Endodermal cell (in vitro differentiated cells): ENCODE measurements around the gene OTOF. TPM values are rescaled to one million over a fixed set of nuclear protein-coding genes. Genes with fewer than 3 reads are reported as not detected.

Experiments used
- DNase-seq: peaks from one replicate; pipeline ENCODE4 v3.0.0-alpha.2; 2017
- H3K27ac ChIP-seq: 2 replicates; pipeline ENCODE4 v1.5.1; 2013; ENCODE audit warnings: mild to moderate bottlenecking, low read depth, low read length, moderate library complexity
- H3K27me3 ChIP-seq: 2 replicates; pipeline ENCODE4 v1.6.1; 2013; ENCODE audit warnings: mild to moderate bottlenecking, low read length, moderate library complexity; ENCODE audit not compliant: insufficient read depth, control insufficient read depth, poor library complexity, severe bottlenecking
- H3K36me3 ChIP-seq: 2 replicates; pipeline ENCODE4 v1.7.0; 2013; ENCODE audit warnings: mild to moderate bottlenecking, low read length, moderate library complexity; ENCODE audit not compliant: control insufficient read depth, insufficient read depth
- H3K4me1 ChIP-seq: one replicate; pipeline ENCODE4 v1.7.0; 2013; ENCODE audit warnings: low read length; ENCODE audit not compliant: control insufficient read depth, insufficient read depth
- H3K4me3 ChIP-seq: 2 replicates; pipeline ENCODE4 v1.5.1; 2013; ENCODE audit warnings: mild to moderate bottlenecking, low read length, moderate library complexity
- H3K9ac ChIP-seq: 2 replicates; pipeline ENCODE4 v1.6.1; 2013; ENCODE audit warnings: mild to moderate bottlenecking, low read length, moderate library complexity; ENCODE audit not compliant: poor library complexity, severe bottlenecking; ENCODE audit errors: extremely low read depth
- H3K9me3 ChIP-seq: 2 replicates; pipeline ENCODE4 v1.6.1; 2013; ENCODE audit warnings: mild to moderate bottlenecking, low read length, moderate library complexity; ENCODE audit not compliant: control insufficient read depth
- H3K27ac Mint-ChIP-seq: 2 replicates; pipeline ENCODE4 v1.8.0; 2020; ENCODE audit warnings: mixed read lengths
- H3K27me3 Mint-ChIP-seq: 2 replicates; pipeline ENCODE4 v1.8.0; 2021; ENCODE audit warnings: mild to moderate bottlenecking, mixed read lengths; ENCODE audit not compliant: insufficient read depth
- H3K36me3 Mint-ChIP-seq: 2 replicates; pipeline ENCODE4 v1.8.0; 2020; ENCODE audit warnings: low read depth, mixed read lengths
- H3K4me1 Mint-ChIP-seq: 2 replicates; pipeline ENCODE4 v1.8.0; 2020; ENCODE audit warnings: mixed read lengths
- H3K4me3 Mint-ChIP-seq: 2 replicates; pipeline ENCODE4 v1.8.0; 2020; ENCODE audit warnings: mild to moderate bottlenecking, moderate library complexity, mixed read lengths
- H3K9me3 Mint-ChIP-seq: 2 replicates; pipeline ENCODE4 v1.8.0; 2020; ENCODE audit warnings: mild to moderate bottlenecking, mixed read lengths
- WGBS, 2 experiments: methylation state at CpG; one replicate each; pipeline versions ENCODE4 v1.1.5 to v1.1.7; 2013; ENCODE audit warnings: missing lambda C conversion rate in 2 of 2, mixed read lengths in 1 of 2; ENCODE audit not compliant: insufficient coverage in 1 of 2, insufficient read length in 1 of 2; 5-methylcytosine and 5-hydroxymethylcytosine counted together
- total RNA-seq, 2 donors: library from RNA; stranded (reverse); fragmentation: NEBNext Ultra II Directional in 1 of 2; extraction: Animal tissue kit (Norgen Biotek cat#: 25700) in 1 of 2; gene quantifications; 2 replicates in 1 of 2; 3 replicates in 1 of 2; pipeline ENCODE4 v1.2.1, GENCODE V29; 2021
- TF ChIP-seq, protein P1 (sequence below): fragments of 200-600 bp; sonication (generic); conservative IDR thresholded peaks from 2 replicates; pipeline ENCODE4 v1.5.0; 2021; ENCODE audit warnings: antibody characterized with exemption, mild to moderate bottlenecking

OTOF gene
- total RNA-seq, 2 donors from 2014 or later: 1.1 to 1.2 TPM

DNA sequence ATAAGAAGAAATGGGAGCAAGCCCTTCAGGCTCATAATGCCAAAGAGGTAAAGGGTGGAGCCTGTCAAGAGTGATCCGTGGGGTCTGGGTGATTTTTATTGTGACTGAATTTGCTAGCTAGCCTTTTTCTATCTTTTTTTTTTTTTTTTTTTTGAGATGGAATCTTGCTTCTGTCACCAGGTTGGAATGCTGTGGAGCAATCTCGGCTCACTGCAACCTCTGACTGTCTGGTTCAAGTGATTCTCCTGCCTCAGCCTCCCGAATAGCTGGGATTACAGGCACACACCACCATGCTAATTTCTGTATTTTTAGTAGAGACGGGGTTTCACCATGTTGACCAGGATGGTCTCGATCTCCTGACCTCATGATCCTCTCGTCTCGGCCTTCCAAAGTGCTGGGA is 47.1 kb downstream of the OTOF start:
- H3K36me3 ChIP-seq: no peaks in the 10 kb centered on the region
- no peaks in the 10 kb centered on the region for H3K4me1 ChIP-seq
- Mint-ChIP-seq H3K4me3 (no peak overlapping the region), H3K36me3 (no peaks in the 10 kb centered on the region), H3K4me1 (no peaks in the 10 kb centered on the region), H3K9me3 (no peaks in the 10 kb centered on the region), H3K27ac (no peak overlapping the region), H3K27me3 (peaks cover 83% of the 10 kb centered on the region)
- 91 to 95% methylated on average over 7 of the region's 7 CpGs for WGBS, 2 experiments
- no peak for DNase-seq
- no peak overlapping the region for H3K4me3 ChIP-seq
- no peak overlapping the region for H3K27ac ChIP-seq
- TF ChIP-seq, protein P1, sequence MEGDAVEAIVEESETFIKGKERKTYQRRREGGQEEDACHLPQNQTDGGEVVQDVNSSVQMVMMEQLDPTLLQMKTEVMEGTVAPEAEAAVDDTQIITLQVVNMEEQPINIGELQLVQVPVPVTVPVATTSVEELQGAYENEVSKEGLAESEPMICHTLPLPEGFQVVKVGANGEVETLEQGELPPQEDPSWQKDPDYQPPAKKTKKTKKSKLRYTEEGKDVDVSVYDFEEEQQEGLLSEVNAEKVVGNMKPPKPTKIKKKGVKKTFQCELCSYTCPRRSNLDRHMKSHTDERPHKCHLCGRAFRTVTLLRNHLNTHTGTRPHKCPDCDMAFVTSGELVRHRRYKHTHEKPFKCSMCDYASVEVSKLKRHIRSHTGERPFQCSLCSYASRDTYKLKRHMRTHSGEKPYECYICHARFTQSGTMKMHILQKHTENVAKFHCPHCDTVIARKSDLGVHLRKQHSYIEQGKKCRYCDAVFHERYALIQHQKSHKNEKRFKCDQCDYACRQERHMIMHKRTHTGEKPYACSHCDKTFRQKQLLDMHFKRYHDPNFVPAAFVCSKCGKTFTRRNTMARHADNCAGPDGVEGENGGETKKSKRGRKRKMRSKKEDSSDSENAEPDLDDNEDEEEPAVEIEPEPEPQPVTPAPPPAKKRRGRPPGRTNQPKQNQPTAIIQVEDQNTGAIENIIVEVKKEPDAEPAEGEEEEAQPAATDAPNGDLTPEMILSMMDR: no peak
- H3K9ac ChIP-seq: no peak overlapping the region
- no peaks in the 10 kb centered on the region for H3K9me3 ChIP-seq
- peaks cover 20% of the 10 kb centered on the region for H3K27me3 ChIP-seq

DNA sequence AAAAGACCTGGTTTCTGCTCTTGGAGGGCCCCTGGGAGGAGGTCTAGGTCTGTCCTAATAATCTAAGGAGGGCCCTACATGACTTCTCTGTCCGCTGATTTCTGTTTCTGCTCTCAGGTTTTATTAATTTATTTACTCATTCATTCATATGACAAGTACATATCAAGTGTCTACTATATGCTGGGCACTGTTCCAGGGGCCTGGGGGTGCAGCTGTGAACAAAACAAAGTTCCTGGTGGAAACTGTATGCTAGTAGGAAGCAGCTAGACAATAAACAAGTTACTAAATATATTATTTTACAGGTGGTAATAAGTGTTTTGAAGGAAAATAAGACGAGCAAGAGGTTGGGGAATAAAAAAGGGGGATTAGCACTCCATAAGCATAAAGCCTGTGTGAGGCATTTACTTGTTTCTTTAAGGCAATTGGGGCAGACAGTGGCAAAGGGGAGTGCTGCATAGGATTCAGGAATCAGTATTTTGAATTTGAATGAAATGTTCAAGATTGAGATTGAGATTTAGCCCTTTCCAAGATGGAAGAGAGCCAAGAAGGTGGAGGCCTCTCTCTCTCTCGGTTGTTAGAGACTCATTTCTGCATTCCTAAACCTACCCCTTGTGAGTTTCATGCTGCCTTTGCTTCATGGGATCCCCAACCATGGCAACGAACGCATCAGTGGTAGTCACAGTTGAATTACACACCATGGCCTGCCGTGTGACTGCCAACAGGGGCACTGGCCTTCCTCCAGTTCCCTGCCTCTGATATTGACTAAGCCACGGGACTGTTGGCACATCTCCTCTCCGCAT is 47.9 kb downstream of the OTOF start:
- H3K9me3 Mint-ChIP-seq: no peaks in the 10 kb centered on the region
- no peak overlapping the region for H3K4me3 Mint-ChIP-seq
- no peak overlapping the region for H3K27ac Mint-ChIP-seq
- Histone ChIP-seq H3K4me1 (no peaks in the 10 kb centered on the region), H3K27me3 (peaks cover 20% of the 10 kb centered on the region), H3K4me3 (no peak overlapping the region), H3K9ac (no peak overlapping the region), H3K27ac (peak overlapping the region; percentile 44), H3K9me3 (no peaks in the 10 kb centered on the region), H3K36me3 (no peaks in the 10 kb centered on the region)
- H3K27me3 Mint-ChIP-seq: peaks cover 81% of the 10 kb centered on the region
- no peaks in the 10 kb centered on the region for H3K36me3 Mint-ChIP-seq
- TF ChIP-seq, protein P1: no peak
- no peaks in the 10 kb centered on the region for H3K4me1 Mint-ChIP-seq
- DNase-seq: no peak
- 90 to 92% methylated on average over 6 to 8 of the region's 8 CpGs for WGBS, 2 experiments

DNA sequence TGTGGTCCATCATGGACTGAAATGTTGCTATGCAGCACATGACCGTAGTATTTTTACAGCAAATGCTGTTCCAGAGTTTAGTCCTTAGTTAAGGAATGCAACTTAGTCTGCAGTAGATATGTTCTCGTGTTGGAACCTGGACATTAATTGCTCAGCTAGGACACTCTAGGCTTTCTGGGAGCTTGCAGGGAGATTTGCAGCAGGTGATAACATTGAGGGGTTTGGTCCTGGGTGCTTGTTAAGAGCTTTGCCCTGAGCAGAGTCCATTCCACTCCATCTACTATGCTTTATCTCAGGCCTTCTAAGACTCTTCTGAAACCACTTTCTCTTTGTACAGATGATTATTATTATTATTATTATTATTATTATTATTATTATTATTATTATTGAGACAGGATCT is 49.1 kb downstream of the OTOF start:
- Histone ChIP-seq H3K36me3 (no peaks in the 10 kb centered on the region), H3K9me3 (no peaks in the 10 kb centered on the region), H3K27ac (no peak overlapping the region), H3K9ac (no peak overlapping the region), H3K4me1 (no peaks in the 10 kb centered on the region), H3K4me3 (no peak overlapping the region), H3K27me3 (peaks cover 20% of the 10 kb centered on the region)
- Mint-ChIP-seq H3K27ac (no peak overlapping the region), H3K9me3 (no peaks in the 10 kb centered on the region), H3K27me3 (peaks cover 72% of the 10 kb centered on the region), H3K4me3 (no peak overlapping the region), H3K36me3 (no peaks in the 10 kb centered on the region), H3K4me1 (peaks cover 4% of the 10 kb centered on the region)
- TF ChIP-seq, protein P1: no peak
- 87 to 97% methylated on average over 2 of the region's 2 CpGs for WGBS, 2 experiments
- DNase-seq: no peak
